PC-9 (cell line): ENCODE results near the gene TRPV6. TPM values are rescaled to one million over a fixed set of nuclear protein-coding genes. Genes with fewer than 3 reads are reported as not detected.
A peak's percentile ranks its signal among the peaks of the same experiment; 100 is the strongest.

Experiments
- BruUV-seq: library from RNA; stranded (reverse); fragments of 400-500 nt; replicated peaks from 2 replicates; lab custom pipeline; 2021; lab: Mats Ljungman, UMichigan
- CTCF ChIA-PET: fragments of 300-600 bp; sonication (Branson Sonifier 250); formaldehyde crosslinking; loops from one replicate; lab custom pipeline; 2022; ENCODE audit warnings: antibody characterized with exemption; lab: Charles Lee
- POLR2A ChIA-PET: fragments of 300-600 bp; sonication (Branson Sonifier 250); formaldehyde crosslinking; loops from one replicate; lab custom pipeline; 2022; ENCODE audit warnings: antibody characterized with exemption; ENCODE audit not compliant: unreplicated experiment; lab: Charles Lee
- DNase-seq, 2 experiments: peaks; one replicate each; pipeline versions ENCODE4 v3.0.0 to v3.0.0-alpha.2; 2015 to 2022; ENCODE audit warnings: mixed read lengths in 1 of 2
- H2AFZ ChIP-seq: fragments of 200-600 bp; sonication (generic); 2 replicates; pipeline ENCODE4 v1.8.1; 2017; ENCODE audit warnings: antibody characterized with exemption
- H3F3A ChIP-seq: fragments of 200-600 bp; sonication (generic); 2 replicates; pipeline ENCODE4 v1.8.1; 2017; ENCODE audit warnings: antibody characterized with exemption, mild to moderate bottlenecking, low read depth; ENCODE audit not compliant: insufficient read depth
- H3K27ac ChIP-seq: fragments of 200-600 bp; sonication (generic); 2 replicates; pipeline ENCODE4 v1.6.1; 2016; ENCODE audit warnings: mixed run types
- H3K27me3 ChIP-seq: fragments of 200-600 bp; sonication (generic); 2 replicates; pipeline ENCODE4 v1.6.1; 2016; ENCODE audit warnings: low read depth, mixed run types; ENCODE audit not compliant: insufficient read depth
- H3K36me3 ChIP-seq: fragments of 200-600 bp; sonication (generic); 2 replicates; pipeline ENCODE4 v1.6.1; 2016; ENCODE audit warnings: low read depth, mixed run types
- H3K4me1 ChIP-seq: fragments of 200-600 bp; sonication (generic); replicated peaks from 2 replicates; pipeline ENCODE4 v1.6.1; 2016; ENCODE audit warnings: mixed run types; ENCODE audit not compliant: insufficient read depth
- H3K4me2 ChIP-seq: fragments of 200-600 bp; sonication (generic); 2 replicates; pipeline ENCODE4 v1.6.1; 2017; ENCODE audit warnings: mixed run types
- H3K4me3 ChIP-seq: fragments of 200-600 bp; sonication (generic); 2 replicates; pipeline ENCODE4 v1.6.1; 2016; ENCODE audit warnings: mixed run types
- H3K79me2 ChIP-seq: fragments of 200-600 bp; sonication (generic); 2 replicates; pipeline ENCODE4 v1.6.1; 2017; ENCODE audit warnings: low read depth, mixed run types
- H3K9me2 ChIP-seq: fragments of 200-600 bp; sonication (generic); 2 replicates; pipeline ENCODE4 v1.8.1; 2017; ENCODE audit warnings: mild to moderate bottlenecking; ENCODE audit not compliant: insufficient read depth
- H3K9me3 ChIP-seq: fragments of 200-600 bp; sonication (generic); 2 replicates; pipeline ENCODE4 v1.8.1; 2016; ENCODE audit warnings: low read depth; ENCODE audit not compliant: insufficient read depth
- H4K20me1 ChIP-seq: fragments of 200-600 bp; sonication (generic); 2 replicates; pipeline ENCODE4 v1.8.1; 2017; ENCODE audit not compliant: insufficient read depth
- CTCF ChIP-seq: fragments of 200-600 bp; sonication (generic); conservative IDR thresholded peaks from 2 replicates; pipeline ENCODE4 v1.6.1; 2017; ENCODE audit warnings: mixed run types, antibody characterized with exemption, mild to moderate bottlenecking, moderate library complexity
- EZH2 ChIP-seq: fragments of 200-600 bp; sonication (generic); IDR thresholded peaks from 2 replicates; pipeline ENCODE4 v1.8.0; 2017; ENCODE audit warnings: antibody characterized with exemption, low read depth
- intact Hi-C: fragments of 100-400 bp; cut with micrococcal nuclease; formaldehyde crosslinking; loops from one replicate; pipeline ENCODE4 v1.10.0; 2022; ENCODE audit not compliant: unreplicated experiment
- total RNA-seq: library from RNA; stranded (reverse); gene quantifications from 2 replicates; pipeline ENCODE4 v1.2.3, GENCODE V29; 2021

TRPV6 gene
- total RNA-seq, 1 experiment from 2014 or later: 14.7 TPM

- H3K4me1 ChIP-seq: peaks cover 37% of the 10 kb centered on the region
- ChIA-PET CTCF (interaction anchor here (1.2 to 1.7 kb wide), 3 partner anchors 12 to 51 kb away, joined by 4 to 7 read pairs (median 4); no protein-coding TSS in a partner anchor), POLR2A (interaction anchor here (0.5 to 0.6 kb wide), 2 partner anchors 87 to 105 kb away, joined by 3 to 10 read pairs; no protein-coding TSS in a partner anchor)
- H3K36me3 ChIP-seq: no peaks in the 10 kb centered on the region
- H3K9me2 ChIP-seq: no peaks in the 10 kb centered on the region
- DNase-seq: no peak
- H3K9me3 ChIP-seq: peaks cover 16% of the 10 kb centered on the region
- no peaks in the 10 kb centered on the region for H3K79me2 ChIP-seq
- H3K27ac ChIP-seq: peak overlapping the region; percentile 55; the same call in 1 of the 2 replicates
- H2AFZ ChIP-seq: no peak overlapping the region
- intact Hi-C loops: loop anchor here (5.0 kb wide), 1 partner anchor 87 kb away; no protein-coding TSS in a partner anchor
- BruUV-seq: no TSS peak
- H4K20me1 ChIP-seq: no peaks in the 10 kb centered on the region
- TF ChIP-seq CTCF: no peak
- no peak for TF ChIP-seq EZH2
- H3K4me2 ChIP-seq: peak overlapping the region; percentile 21
- no peaks in the 10 kb centered on the region for H3K27me3 ChIP-seq
- peaks cover 14% of the 10 kb centered on the region; the same call in 1 of the 2 replicates for H3F3A ChIP-seq
- H3K4me3 ChIP-seq: no peak overlapping the region
These were observed 24.9 kb upstream of the TRPV6 start for GRCh38 chr7:142910481-142910880.

DNA sequence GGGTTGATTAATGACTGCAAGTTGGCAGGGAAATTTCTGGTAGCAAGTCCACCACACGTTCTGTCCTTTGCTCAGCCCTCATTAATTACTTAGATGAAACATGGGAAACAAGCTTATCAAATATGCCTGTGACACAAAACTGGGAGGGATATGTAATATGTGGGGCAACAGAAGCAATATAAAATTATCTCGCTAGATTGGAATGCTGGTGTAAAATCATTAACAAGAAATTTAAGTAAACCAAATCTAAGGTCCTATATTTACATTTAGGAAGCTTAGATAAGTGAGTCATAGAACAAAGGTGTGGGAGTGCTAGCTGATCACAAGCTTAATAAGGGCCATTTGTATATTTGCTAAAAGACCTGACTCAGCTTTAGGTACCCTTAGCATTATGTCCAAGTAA is 24.5 kb upstream of the TRPV6 start:
- H3K4me2 ChIP-seq: peak overlapping the region; percentile 21
- peaks cover 14% of the 10 kb centered on the region; the same call in 1 of the 2 replicates for H3F3A ChIP-seq
- no peaks in the 10 kb centered on the region for H3K9me2 ChIP-seq
- peak in 1 of 2 experiments; percentile 87 for DNase-seq
- H3K4me3 ChIP-seq: no peak overlapping the region
- H2AFZ ChIP-seq: no peak overlapping the region
- peaks cover 20% of the 10 kb centered on the region for H3K9me3 ChIP-seq
- H3K27me3 ChIP-seq: no peaks in the 10 kb centered on the region
- no TSS peak for BruUV-seq
- peak overlapping the region; percentile 55 for H3K27ac ChIP-seq
- intact Hi-C loops: loop anchor here (5.0 kb wide), 1 partner anchor 87 kb away; no protein-coding TSS in a partner anchor
- no peaks in the 10 kb centered on the region for H3K79me2 ChIP-seq
- ChIA-PET POLR2A (interaction anchor here (0.5 kb wide), 1 partner anchor 88 kb away, joined by 10 read pairs; no protein-coding TSS in a partner anchor), CTCF (interaction anchor here (0.6 to 1.7 kb wide), 6 partner anchors 11 to 79 kb away, joined by 3 to 7 read pairs (median 4); no protein-coding TSS in a partner anchor)
- TF ChIP-seq EZH2: no peak
- no peaks in the 10 kb centered on the region for H4K20me1 ChIP-seq
- peaks cover 37% of the 10 kb centered on the region for H3K4me1 ChIP-seq
- no peaks in the 10 kb centered on the region for H3K36me3 ChIP-seq

- ChIA-PET POLR2A (no interaction called here), CTCF (interaction anchor here (0.5 to 1.7 kb wide), 8 partner anchors 10 to 93 kb away, joined by 3 to 7 read pairs (median 4); no protein-coding TSS in a partner anchor)
- intact Hi-C loops: no loop called here
- H3K36me3 ChIP-seq: no peaks in the 10 kb centered on the region
- H3K27me3 ChIP-seq: no peaks in the 10 kb centered on the region
- peaks cover 14% of the 10 kb centered on the region; the same call in 1 of the 2 replicates for H3F3A ChIP-seq
- no peaks in the 10 kb centered on the region for H3K79me2 ChIP-seq
- no peaks in the 10 kb centered on the region for H4K20me1 ChIP-seq
- no peak for DNase-seq
- peak overlapping the region; percentile 21 for H3K4me2 ChIP-seq
- no peak overlapping the region for H3K4me3 ChIP-seq
- no peaks in the 10 kb centered on the region for H3K9me2 ChIP-seq
- TF ChIP-seq CTCF (peak; percentile 53; the same call in 1 of the 2 replicates), EZH2 (no peak)
- H3K4me1 ChIP-seq: peaks cover 34% of the 10 kb centered on the region
- BruUV-seq: no TSS peak
- H3K27ac ChIP-seq: peak overlapping the region; percentile 55
- peaks cover 26% of the 10 kb centered on the region for H3K9me3 ChIP-seq
- no peak overlapping the region for H2AFZ ChIP-seq
These were observed 23.7 kb upstream of the TRPV6 start for GRCh38 chr7:142908921-142909890.
